Hepatocyte (in vitro differentiated cells): ENCODE data around the gene AMPD2.

Source experiments
- CTCF ChIP-seq: fragments of 200-600 bp; sonication (generic); IDR thresholded peaks from 2 replicates; pipeline ENCODE4 v1.5.1; 2016; ENCODE audit warnings: antibody characterized with exemption, mild to moderate bottlenecking; ENCODE audit not compliant: poor library complexity
- EZH2phosphoT487 ChIP-seq: fragments of 200-600 bp; sonication (generic); IDR thresholded peaks from one replicate; pipeline ENCODE4 v1.6.1; 2018; ENCODE audit warnings: antibody characterized with exemption, mild to moderate bottlenecking, low read depth, moderate library complexity; ENCODE audit not compliant: unreplicated experiment, severe bottlenecking

DNA sequence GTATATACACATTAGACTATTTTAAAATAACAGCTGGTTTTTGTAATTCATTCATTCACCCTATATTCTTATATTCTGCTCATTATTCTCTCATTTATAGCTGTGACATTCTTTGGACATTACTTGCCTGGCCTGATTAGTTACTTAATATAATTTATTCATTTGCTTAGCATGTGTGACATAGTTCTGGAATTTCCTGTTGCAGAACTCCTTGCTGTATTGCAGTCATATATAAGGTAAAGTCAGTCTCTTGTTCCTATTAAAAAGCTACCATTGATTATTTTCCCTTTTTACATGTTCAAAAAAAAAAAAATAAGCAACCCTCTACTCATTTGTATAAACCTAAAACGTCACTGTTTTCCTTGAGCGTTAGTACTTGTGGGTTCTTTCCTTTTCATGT lies 24.1 kb upstream of the AMPD2 start:
- TF ChIP-seq EZH2phosphoT487 = no peak
- TF ChIP-seq CTCF = no peak
